Colonic mucosa (tissue), 4 donors: Measurements from ENCODE around the gene PPIF. TPM values are rescaled to one million over a fixed set of nuclear protein-coding genes. Genes with fewer than 3 reads are reported as not detected.

Experiments
- DNase-seq: peaks from one replicate; pipeline ENCODE4 v3.0.0-alpha.2; 2020
- H3K27ac ChIP-seq: fragments of 200-600 bp; one replicate; pipeline ENCODE4 v1.8.0; 2021
- H3K27me3 ChIP-seq: fragments of 200-600 bp; one replicate; pipeline ENCODE4 v1.8.0; 2021
- H3K36me3 ChIP-seq: fragments of 200-600 bp; one replicate; pipeline ENCODE4 v1.8.0; 2021
- H3K4me1 ChIP-seq: fragments of 200-600 bp; one replicate; pipeline ENCODE4 v1.8.0; 2021; ENCODE audit warnings: mild to moderate bottlenecking
- H3K4me3 ChIP-seq: fragments of 200-600 bp; one replicate; pipeline ENCODE4 v1.8.0; 2021
- H3K9ac ChIP-seq, 2 donors: one replicate each; pipeline ENCODE4 v1.7.0; 2013; ENCODE audit warnings: control low read depth in 2 of 2, low read depth in 2 of 2, low read length in 2 of 2
- H3K9me3 ChIP-seq: fragments of 200-600 bp; one replicate; pipeline ENCODE4 v1.8.0; 2021
- intact Hi-C: fragments of 100-400 bp; cut with DNase I; formaldehyde crosslinking; loops from one replicate; pipeline ENCODE4 v1.14.1; 2022
- total RNA-seq, 2 donors: library from RNA; stranded (reverse); fragmentation: NEBNext Ultra II Directional in 1 of 2; extraction: Animal tissue kit (Norgen Biotek cat#: 25700) in 1 of 2; gene quantifications; one replicate each; pipeline ENCODE4 v1.2.1, GENCODE V29; 2021
- TF ChIP-seq, protein P1 (sequence below): fragments of 200-600 bp; IDR thresholded peaks from one replicate; pipeline ENCODE4 v1.8.0; 2022; ENCODE audit warnings: antibody characterized with exemption, mild to moderate bottlenecking
- donor health status: healthy.
- donor health status: DM: no; HTN: no; CAD: no.
- donor health status: DM: no; HTN: no; CAD: no.

The PPIF gene
- total RNA-seq, 2 donors from 2014 or later: 99.3 to 154 TPM

GRCh38 chr10:79311581-79312407 is 35.5 kb upstream of the PPIF start:
- Histone ChIP-seq H3K27ac (no peak overlapping the region), H3K4me1 (peaks cover 5% of the 10 kb centered on the region)
- TF ChIP-seq, protein P1, sequence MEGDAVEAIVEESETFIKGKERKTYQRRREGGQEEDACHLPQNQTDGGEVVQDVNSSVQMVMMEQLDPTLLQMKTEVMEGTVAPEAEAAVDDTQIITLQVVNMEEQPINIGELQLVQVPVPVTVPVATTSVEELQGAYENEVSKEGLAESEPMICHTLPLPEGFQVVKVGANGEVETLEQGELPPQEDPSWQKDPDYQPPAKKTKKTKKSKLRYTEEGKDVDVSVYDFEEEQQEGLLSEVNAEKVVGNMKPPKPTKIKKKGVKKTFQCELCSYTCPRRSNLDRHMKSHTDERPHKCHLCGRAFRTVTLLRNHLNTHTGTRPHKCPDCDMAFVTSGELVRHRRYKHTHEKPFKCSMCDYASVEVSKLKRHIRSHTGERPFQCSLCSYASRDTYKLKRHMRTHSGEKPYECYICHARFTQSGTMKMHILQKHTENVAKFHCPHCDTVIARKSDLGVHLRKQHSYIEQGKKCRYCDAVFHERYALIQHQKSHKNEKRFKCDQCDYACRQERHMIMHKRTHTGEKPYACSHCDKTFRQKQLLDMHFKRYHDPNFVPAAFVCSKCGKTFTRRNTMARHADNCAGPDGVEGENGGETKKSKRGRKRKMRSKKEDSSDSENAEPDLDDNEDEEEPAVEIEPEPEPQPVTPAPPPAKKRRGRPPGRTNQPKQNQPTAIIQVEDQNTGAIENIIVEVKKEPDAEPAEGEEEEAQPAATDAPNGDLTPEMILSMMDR: no peak

GRCh38 chr10:79312601-79313187 is 34.6 kb upstream of the PPIF start:
- H3K27me3 ChIP-seq: no peaks in the 10 kb centered on the region
- no peaks in the 10 kb centered on the region for H3K36me3 ChIP-seq
- peaks cover 5% of the 10 kb centered on the region for H3K4me1 ChIP-seq
- H3K9me3 ChIP-seq: no peaks in the 10 kb centered on the region
- H3K4me3 ChIP-seq: no peak overlapping the region
- no peak overlapping the region for H3K9ac ChIP-seq
- DNase-seq: no peak
- intact Hi-C loops: no loop called here
- TF ChIP-seq, protein P1: no peak
- no peak overlapping the region for H3K27ac ChIP-seq

More at GRCh38 chr10:79311581-79312407, 35.5 kb upstream of the PPIF start:
- no peaks in the 10 kb centered on the region for H3K36me3 ChIP-seq
- H3K27me3 ChIP-seq: no peaks in the 10 kb centered on the region
- no peak overlapping the region for H3K9ac ChIP-seq
- intact Hi-C loops: no loop called here
- no peaks in the 10 kb centered on the region for H3K9me3 ChIP-seq
- H3K4me3 ChIP-seq: no peak overlapping the region
- DNase-seq: no peak

DNA sequence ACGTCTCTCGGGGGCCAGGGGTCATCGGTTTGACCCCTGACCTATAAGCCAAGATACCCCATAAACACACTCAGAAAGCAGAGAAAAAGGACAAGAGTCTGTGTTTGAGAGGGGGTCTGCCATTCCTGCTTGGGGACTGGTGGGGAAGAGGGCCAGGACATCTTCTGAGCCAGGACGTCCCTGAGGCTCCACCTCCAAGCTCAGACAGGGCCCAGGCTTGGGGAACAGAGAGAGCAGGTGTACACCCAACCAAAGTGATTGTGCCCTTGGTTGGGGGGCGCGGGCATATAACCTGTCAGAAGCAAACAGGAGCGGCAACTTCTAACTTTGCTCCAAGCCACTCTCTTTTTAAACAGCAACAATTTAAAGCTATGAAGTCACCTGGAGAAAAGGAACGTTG is 33.9 kb upstream of the PPIF start:
- H3K27me3 ChIP-seq: no peaks in the 10 kb centered on the region
- no peak overlapping the region for H3K9ac ChIP-seq
- intact Hi-C loops: no loop called here
- TF ChIP-seq, protein P1: no peak
- H3K9me3 ChIP-seq: no peaks in the 10 kb centered on the region
- H3K4me3 ChIP-seq: no peak overlapping the region
- H3K36me3 ChIP-seq: no peaks in the 10 kb centered on the region
- DNase-seq: no peak
- no peak overlapping the region for H3K27ac ChIP-seq
- peaks cover 5% of the 10 kb centered on the region for H3K4me1 ChIP-seq

GRCh38 chr10:79313911-79314439 is 33.3 kb upstream of the PPIF start:
- no peaks in the 10 kb centered on the region for H3K27me3 ChIP-seq
- H3K27ac ChIP-seq: no peak overlapping the region
- DNase-seq: no peak
- H3K9ac ChIP-seq: no peak overlapping the region
- H3K4me3 ChIP-seq: no peak overlapping the region
- peaks cover 5% of the 10 kb centered on the region for H3K4me1 ChIP-seq
- H3K9me3 ChIP-seq: no peaks in the 10 kb centered on the region
- intact Hi-C loops: no loop called here
- no peaks in the 10 kb centered on the region for H3K36me3 ChIP-seq
- TF ChIP-seq, protein P1: no peak

DNA sequence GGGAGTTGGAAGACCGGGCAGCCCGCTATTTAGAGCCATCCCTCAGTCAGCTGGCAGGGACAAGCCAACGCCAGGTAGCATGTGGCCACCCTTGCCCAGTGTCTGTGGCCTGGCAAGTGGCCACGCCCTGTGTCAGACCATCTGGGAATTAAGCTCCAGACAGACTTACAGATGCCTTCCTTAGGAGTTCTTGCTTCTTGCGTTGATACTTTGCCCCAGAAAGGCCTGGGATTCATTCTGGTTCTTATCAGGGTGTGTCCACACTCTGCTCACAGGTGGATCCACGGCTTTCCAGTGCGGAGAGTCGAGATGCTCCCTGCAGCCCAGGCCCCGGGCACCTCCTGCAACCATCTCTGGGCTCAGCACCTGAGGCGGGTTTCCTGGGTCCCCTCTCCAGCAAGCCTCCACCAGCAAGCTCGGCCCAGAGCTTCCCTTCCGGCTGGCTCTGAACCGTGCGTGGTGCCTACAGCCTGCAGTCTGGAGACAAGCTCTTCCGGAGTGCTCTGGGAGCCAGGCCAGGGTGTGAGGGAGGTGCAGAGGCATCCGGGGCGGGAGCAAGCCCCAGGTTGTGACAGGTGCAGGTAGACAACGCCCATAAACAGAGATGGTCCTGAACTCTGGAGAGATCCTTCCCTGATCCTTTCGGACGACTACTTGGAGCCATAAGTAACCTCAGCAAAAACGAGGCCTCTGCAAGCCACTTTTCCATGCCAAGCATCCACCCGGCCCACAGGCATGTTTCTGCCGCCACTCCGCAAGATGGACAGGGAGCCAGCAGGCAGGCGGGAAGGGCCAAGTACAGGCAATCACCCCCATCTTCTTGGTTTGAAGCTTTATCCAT is 32.3 kb upstream of the PPIF start:
- TF ChIP-seq, protein P1: no peak
- H3K27me3 ChIP-seq: no peaks in the 10 kb centered on the region
- intact Hi-C loops: no loop called here
- no peaks in the 10 kb centered on the region for H3K9me3 ChIP-seq
- H3K4me3 ChIP-seq: no peak overlapping the region
- peak overlapping the region; percentile 22 for H3K27ac ChIP-seq
- DNase-seq: peak; percentile 52
- peaks cover 5% of the 10 kb centered on the region for H3K4me1 ChIP-seq
- H3K36me3 ChIP-seq: no peaks in the 10 kb centered on the region
- no peak overlapping the region for H3K9ac ChIP-seq
